Activated T-cell treated with anti-CD3 and anti-CD28 coated beads, Interleukin-2, amount 50 U/mL, for 24 hours (primary cell): ENCODE results near the gene HSPA12B.

Source experiments
- DNase-seq: peaks from one replicate; pipeline ENCODE4 v3.0.0-alpha.2; 2020
- H3K27ac Mint-ChIP-seq: 2 replicates; pipeline ENCODE4 v1.8.0; 2020; ENCODE audit warnings: mild to moderate bottlenecking, mixed read lengths
- H3K27me3 Mint-ChIP-seq: 2 replicates; pipeline ENCODE4 v1.8.0; 2020; ENCODE audit warnings: mixed read lengths
- H3K36me3 Mint-ChIP-seq: 2 replicates; pipeline ENCODE4 v1.8.0; 2020; ENCODE audit warnings: low read depth, mixed read lengths
- H3K4me1 Mint-ChIP-seq: 2 replicates; pipeline ENCODE4 v1.8.0; 2020; ENCODE audit warnings: low read depth, mixed read lengths
- H3K4me3 Mint-ChIP-seq: 2 replicates; pipeline ENCODE4 v1.8.0; 2020; ENCODE audit warnings: mild to moderate bottlenecking, moderate library complexity, mixed read lengths
- H3K9me3 Mint-ChIP-seq: 2 replicates; pipeline ENCODE4 v1.8.0; 2020; ENCODE audit warnings: mixed read lengths

The HSPA12B gene

DNA sequence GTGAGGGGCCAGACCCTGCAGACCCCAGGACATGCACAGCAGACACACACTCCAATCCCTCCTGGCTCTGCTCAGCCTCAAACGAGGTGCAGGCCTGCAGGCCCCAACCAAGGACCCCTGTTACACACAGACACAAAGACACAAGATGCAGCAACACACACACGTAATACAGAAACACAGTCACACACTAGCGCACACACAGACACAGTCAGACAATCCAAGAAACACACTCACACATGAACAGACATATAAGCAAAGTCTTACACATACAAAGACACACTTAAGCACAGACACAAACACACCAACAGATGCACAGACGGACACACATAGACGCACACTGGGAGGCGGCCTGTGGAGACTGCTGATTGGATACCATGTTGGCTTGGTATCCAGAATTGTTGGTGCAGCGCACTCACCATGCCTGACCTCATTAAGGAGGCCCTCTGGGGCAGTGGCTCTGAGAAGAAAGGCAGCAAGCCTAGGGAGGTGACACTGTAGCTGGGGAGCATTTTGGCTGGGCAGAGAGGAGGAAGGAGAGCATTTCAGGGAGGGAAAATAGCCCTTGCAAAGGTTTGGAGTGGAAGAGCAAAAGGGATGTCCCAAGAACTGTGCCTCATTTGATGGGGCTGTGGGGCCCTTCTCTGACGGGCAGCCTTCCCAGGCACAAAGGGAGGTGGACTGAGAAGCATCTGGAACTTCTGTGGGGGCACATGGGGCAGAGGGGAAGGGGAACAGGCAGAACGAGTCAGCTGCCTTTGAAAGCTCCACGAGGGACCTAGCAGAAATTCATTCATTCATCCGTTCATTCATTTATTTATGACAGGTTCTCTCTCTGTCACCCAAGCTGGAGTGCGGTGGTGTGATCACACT is 1.4 kb upstream of the HSPA12B start:
- no peaks in the 10 kb centered on the region for H3K9me3 Mint-ChIP-seq
- H3K27ac Mint-ChIP-seq = no peak overlapping the region
- peaks cover 59% of the 10 kb centered on the region for H3K27me3 Mint-ChIP-seq
- no peak overlapping the region for H3K4me3 Mint-ChIP-seq
- no peaks in the 10 kb centered on the region for H3K4me1 Mint-ChIP-seq
- no peaks in the 10 kb centered on the region for H3K36me3 Mint-ChIP-seq
- DNase-seq = no peak

DNA sequence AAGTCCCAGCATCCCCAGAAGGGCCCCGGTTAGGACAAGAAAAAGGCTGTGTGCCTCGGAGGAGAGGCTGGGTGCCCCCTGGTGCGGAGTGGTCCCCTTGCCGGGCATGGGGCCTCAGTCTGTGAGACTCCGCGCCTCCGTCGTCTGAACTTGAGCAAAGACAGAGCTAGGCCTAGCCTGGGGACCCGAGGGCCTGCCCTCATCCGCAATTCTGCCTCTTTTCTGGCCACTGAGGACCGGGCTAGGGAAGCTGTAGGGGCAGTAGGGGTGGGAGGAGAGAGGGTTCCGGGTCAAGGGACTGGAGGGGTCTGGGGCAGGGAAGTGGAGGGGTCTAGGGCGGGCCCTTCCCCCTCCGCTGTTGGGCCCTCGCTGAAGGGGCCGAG is 550 bp upstream of the HSPA12B start:
- peaks cover 57% of the 10 kb centered on the region for H3K27me3 Mint-ChIP-seq
- H3K4me1 Mint-ChIP-seq = no peaks in the 10 kb centered on the region
- no peak for DNase-seq
- H3K27ac Mint-ChIP-seq = no peak overlapping the region
- H3K9me3 Mint-ChIP-seq = no peaks in the 10 kb centered on the region
- H3K36me3 Mint-ChIP-seq = no peaks in the 10 kb centered on the region
- no peak overlapping the region for H3K4me3 Mint-ChIP-seq

DNA sequence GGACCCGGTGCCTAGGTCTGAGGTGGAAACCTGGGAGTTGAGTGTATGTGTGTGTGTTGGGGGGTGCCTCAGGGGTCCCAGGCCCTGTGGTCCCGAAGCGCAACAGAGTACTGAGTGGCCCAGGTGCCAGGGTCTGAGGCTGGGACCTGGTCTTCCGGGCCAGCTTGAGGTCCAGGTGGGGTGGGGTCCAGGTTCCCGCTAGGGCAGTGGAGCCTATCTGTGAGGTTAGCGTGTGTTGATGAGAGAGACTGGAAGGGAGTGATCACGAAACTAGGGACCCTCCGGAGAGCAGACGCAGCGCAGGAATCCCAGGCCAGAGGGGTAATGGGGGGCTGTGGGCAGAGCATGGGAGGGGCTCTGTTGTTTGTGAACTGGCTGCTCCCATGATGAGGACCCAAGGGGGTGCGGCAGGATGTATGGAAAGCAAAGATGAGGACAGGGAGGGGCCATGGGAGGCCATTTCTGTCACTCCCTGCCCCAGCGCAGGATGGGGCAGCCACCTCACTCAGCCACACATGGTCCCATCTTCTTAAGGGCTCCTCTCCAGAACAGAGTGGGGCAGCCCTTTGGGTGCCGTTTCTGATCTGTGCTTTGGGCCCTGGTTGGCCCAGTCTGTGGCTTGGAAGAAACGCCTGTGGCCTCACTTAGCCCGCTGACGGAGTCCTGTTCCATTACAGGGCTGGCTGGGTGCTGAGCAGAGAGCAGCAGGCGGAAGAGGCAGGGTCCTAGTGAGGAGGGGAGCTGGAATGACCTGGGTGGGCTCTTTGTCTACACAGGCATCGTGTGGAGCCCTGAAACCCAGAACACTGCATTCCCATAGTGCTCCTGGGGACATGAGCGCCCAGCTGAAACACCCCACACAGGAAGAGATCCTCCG is 872 bp downstream of the HSPA12B start:
- no peak overlapping the region for H3K4me3 Mint-ChIP-seq

DNA sequence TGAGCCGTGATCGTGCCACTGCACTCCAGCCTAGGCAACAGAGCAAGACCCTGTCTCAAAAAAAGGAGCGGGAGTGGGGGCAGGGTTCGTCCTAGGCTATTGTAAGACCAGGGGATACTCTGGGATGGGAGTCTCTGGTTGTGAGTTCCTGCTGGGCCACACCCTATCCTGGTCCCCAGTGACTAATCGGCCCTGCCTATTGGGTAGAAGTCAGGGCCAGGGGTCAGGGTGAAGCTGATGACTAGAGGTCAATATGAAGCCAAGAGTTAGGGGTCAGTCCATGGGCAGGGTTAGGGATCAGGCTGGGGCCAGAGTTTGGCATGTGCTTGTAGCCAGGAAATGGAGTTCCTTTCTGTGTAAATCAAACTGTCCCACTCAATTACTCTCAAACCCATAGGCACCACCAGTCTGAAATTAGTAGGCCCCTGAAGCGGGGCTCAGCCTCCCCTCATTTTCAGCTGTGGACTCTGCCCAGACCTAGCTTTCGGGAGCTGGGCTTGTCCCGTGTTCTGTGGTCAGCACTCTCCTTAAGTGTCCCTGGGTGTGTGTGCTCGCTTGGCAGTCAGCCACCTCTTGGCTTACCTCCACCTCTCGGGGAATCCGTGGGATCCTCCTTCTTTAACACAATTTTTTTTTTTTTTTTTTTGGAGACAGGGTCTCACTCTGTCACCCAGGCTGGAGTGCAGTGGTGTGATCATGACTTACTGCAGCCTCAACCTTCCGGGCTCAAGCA is 1.8 kb downstream of the HSPA12B start:
- no peaks in the 10 kb centered on the region for H3K4me1 Mint-ChIP-seq
- H3K27me3 Mint-ChIP-seq = peaks cover 38% of the 10 kb centered on the region
- H3K36me3 Mint-ChIP-seq = no peaks in the 10 kb centered on the region
- no peak overlapping the region for H3K4me3 Mint-ChIP-seq
- H3K9me3 Mint-ChIP-seq = no peaks in the 10 kb centered on the region
- no peak overlapping the region for H3K27ac Mint-ChIP-seq
- no peak for DNase-seq

More for the DNA sequence above, 872 bp downstream of the HSPA12B start:
- Mint-ChIP-seq H3K27me3 (peaks cover 42% of the 10 kb centered on the region), H3K9me3 (no peaks in the 10 kb centered on the region), H3K27ac (no peak overlapping the region), H3K4me1 (no peaks in the 10 kb centered on the region), H3K36me3 (no peaks in the 10 kb centered on the region)
- DNase-seq = no peak

DNA sequence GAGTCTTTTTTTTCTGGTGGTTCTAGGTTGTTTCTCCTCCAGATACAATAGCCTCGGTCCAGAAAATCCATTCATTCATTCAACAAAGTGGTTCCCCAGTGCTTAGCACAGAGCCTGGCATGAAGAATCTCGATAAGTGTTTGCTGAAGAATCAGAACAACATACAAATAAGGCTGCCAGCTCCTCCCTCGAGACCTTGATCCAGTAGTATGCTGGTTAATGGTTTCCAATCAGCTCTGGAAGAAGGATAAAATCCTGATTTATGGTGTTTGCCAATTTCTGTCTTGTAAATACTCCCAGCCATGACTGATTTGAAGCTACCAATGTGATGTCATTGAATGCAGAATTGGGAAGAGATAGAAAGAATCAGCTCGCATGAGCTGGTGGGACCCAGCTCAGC is 3.3 kb downstream of the HSPA12B start:
- Mint-ChIP-seq H3K36me3 (no peaks in the 10 kb centered on the region), H3K27ac (no peak overlapping the region), H3K9me3 (no peaks in the 10 kb centered on the region), H3K4me1 (no peaks in the 10 kb centered on the region), H3K4me3 (no peak overlapping the region), H3K27me3 (peaks cover 26% of the 10 kb centered on the region)
- no peak for DNase-seq

DNA sequence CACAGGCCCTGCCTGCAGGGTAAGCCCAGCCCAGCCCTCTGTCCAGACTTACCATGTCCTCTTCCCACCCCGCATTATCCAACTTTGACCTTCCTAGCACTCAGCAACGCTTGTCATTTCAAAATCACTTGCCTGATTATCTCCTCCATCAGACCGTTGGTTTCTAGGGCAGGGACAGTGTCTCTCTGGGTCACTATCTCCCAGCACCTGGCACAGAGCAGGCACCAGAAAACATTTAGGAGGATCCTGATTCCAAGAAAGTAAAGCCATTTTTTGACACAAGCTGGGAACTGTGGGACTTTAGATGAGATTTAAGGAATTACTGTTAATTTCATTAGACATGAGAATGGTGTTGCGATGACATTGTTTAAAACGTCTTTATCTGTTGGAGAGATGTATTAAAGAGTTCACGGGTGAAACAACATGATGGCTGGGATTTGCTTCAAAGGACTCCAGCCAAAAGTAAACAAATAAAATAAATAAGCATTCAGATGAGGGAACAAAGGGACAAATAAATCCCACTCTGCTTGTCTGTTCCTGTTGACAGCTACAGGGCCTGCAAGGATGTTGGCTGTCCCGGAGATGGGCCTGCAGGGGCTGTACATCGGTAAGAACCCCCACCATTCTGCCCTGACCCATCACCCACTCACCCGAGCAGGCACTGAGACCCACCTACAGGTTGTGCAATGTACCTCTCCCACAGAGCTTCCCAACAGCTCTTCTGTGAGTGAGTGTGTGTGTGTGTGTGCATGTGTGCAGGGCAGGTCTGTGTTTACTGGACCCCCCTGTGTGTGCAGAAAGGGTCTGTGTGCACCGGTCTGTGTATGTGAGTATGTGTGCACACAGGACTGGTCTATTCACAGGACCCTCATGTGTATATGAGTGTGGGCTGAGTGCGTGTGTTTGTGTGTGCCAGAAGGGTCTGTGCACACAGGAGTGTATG is 5.9 kb downstream of the HSPA12B start:
- H3K27me3 Mint-ChIP-seq = peaks cover 5% of the 10 kb centered on the region
- H3K36me3 Mint-ChIP-seq = no peaks in the 10 kb centered on the region
- H3K9me3 Mint-ChIP-seq = no peaks in the 10 kb centered on the region
- DNase-seq = no peak
- H3K27ac Mint-ChIP-seq = no peak overlapping the region
- H3K4me1 Mint-ChIP-seq = no peaks in the 10 kb centered on the region
- no peak overlapping the region for H3K4me3 Mint-ChIP-seq

DNA sequence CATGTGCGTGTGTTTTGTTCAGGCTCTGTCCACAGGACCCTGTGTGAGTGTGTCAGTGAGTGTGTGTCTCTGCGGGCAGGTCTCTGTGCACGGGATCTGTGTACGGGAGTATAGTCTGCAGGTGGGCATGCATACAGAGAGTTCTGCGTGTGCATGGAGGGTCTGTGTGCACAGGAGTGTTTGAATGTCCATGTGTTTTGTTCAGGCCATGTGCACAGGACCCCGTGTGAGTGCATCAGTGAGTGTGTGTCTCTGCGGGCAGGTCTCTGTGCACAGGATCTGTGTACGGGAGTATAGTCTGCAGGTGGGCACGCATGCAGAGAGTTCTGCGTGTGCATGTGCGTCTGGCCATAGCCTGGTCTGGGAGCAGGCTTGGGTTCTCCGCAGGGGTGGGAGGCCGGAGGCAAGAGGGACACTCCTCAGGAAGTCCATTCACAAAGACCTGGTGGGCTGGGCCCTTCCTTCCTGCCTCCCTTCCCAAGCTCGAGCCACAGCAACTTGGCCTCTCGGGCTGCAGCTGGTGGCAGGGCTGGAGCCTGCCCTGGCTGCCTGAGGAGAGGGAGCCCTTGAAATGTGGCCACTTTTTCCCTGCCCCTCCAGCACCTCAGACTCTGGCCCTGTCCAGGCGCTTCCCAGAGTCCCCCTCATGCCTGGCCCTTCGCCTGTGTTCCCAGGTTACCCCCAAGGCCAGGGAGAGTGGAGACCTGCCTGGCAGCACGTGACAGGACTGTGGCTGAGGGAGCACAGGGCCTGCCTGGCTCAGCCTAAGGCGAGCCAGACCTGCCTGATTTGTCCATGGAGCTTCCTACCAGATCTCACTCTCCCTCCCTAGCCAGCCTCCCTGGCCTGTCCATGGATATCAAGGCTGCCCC is 6.8 kb downstream of the HSPA12B start:
- H3K4me3 Mint-ChIP-seq = no peak overlapping the region
- no peak for DNase-seq
- H3K4me1 Mint-ChIP-seq = peaks cover 2% of the 10 kb centered on the region
- H3K27ac Mint-ChIP-seq = no peak overlapping the region
- no peaks in the 10 kb centered on the region for H3K9me3 Mint-ChIP-seq
- peaks cover 2% of the 10 kb centered on the region for H3K27me3 Mint-ChIP-seq
- no peaks in the 10 kb centered on the region for H3K36me3 Mint-ChIP-seq

DNA sequence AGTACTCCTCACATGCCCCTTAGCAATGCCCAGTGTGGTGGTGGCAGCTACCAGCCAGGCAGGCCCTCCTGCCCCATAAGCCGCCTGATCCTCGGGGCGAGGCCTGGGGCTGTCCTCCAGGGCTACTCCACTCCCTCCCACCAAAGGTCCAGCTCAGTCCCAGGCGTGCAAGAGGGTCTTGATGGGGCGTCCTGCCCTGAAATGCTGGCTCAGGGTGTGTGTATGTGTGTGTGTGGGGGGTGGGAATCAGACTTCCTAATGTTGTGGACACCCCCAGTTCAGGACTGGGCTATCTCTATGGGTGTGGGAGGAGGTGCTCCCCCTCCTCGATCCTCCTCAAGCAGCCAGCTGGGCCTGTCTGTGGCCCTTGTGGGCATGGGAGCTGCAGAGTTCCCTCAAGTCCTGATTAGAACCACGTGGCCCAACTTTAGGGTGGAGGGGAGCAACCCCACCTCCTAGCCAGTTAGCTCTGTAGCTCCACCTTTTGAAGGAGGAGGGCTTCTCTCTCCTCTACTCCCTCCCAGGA is 7.5 kb downstream of the HSPA12B start:
- peaks cover 8% of the 10 kb centered on the region for H3K27me3 Mint-ChIP-seq
- peaks cover 6% of the 10 kb centered on the region for H3K4me1 Mint-ChIP-seq

DNA sequence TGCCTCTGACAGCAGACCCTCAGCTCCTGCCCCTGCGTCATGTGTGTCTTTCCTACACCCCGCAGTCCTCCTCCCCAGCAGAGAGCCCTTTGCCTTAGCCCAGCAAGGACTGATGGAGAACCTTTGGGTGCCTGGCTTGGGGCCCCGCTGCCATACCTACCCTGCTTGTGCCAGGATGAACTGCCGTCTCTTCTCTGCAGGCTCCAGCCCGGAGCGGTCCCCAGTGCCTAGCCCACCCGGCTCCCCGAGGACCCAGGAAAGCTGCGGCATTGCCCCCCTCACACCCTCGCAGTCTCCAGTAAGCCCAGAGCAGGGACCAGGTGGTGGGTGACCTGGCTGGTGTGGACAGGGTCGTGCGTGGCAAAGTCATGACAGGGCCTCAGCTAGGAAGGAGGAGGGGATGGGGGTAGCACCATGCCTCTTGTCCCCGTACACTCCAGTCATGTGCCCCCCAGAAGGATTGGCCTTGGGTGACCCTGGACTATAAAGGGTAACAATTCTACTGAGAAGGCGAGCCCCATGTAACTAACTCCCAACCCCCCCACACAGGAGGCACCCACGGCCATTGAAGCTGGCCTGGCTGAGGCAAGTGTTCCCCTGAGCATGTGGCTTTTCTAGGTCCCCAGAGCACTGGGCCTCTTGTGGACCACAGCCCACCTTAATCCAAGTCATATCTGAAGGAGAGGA is 8.3 kb downstream of the HSPA12B start:
- H3K27me3 Mint-ChIP-seq = peaks cover 11% of the 10 kb centered on the region
- DNase-seq = no peak
- H3K27ac Mint-ChIP-seq = no peak overlapping the region
- H3K36me3 Mint-ChIP-seq = no peaks in the 10 kb centered on the region
- H3K4me1 Mint-ChIP-seq = peaks cover 10% of the 10 kb centered on the region
- no peaks in the 10 kb centered on the region for H3K9me3 Mint-ChIP-seq
- H3K4me3 Mint-ChIP-seq = no peak overlapping the region

More for the DNA sequence above, 7.5 kb downstream of the HSPA12B start:
- H3K4me3 Mint-ChIP-seq = no peak overlapping the region
- no peaks in the 10 kb centered on the region for H3K9me3 Mint-ChIP-seq
- no peaks in the 10 kb centered on the region for H3K36me3 Mint-ChIP-seq
- H3K27ac Mint-ChIP-seq = no peak overlapping the region
- no peak for DNase-seq

DNA sequence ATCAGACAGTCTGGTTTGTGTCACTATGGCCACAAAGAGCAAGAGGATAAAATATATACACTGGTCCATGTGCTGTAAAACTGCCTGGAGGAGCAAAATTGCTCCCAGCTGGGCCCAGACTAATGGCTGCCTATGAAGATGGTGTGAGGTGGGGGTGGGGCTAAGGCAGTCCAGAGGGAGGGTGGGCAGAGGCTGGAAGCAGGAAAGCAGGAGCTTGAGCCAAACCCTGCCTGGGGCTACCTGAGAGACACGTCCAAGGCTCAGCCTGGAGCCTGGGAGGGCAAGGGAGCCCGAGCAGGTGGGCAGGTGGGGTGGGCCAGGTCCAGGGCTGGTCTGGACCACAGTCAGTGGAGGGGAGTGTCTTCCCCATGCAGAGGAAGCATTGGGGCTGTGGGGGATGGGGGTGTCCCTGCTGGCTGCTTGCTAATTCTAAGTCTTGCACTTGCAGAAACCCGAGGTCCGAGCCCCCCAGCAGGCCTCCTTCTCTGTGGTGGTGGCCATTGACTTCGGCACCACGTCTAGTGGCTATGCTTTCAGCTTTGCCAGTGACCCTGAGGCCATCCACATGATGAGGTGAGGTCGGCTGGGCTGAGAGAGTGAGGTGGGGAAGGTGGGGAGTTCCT is 9.5 kb downstream of the HSPA12B start:
- Mint-ChIP-seq H3K27me3 (peaks cover 18% of the 10 kb centered on the region), H3K9me3 (no peaks in the 10 kb centered on the region), H3K27ac (no peak overlapping the region), H3K4me3 (no peak overlapping the region), H3K4me1 (peaks cover 10% of the 10 kb centered on the region), H3K36me3 (no peaks in the 10 kb centered on the region)
- DNase-seq = no peak

DNA sequence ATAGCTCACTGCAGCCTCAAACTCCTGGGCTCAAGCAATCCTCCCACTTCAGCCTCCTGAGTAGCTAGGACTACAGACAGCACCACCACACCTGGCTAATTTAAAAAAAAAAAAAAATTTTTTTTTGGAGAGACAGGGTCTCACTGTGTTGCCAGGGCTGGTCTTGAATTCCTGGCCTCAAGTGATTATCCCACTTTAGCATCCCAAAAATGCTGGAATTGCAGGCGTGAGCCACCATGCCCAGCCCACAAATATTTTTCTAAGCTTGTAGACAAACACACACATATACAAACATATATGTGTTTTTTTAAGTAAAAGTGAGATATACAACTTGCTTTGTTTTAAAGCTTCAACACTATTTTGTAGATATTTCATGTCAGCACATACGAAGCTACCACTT is 10.8 kb downstream of the HSPA12B start:
- peaks cover 10% of the 10 kb centered on the region for H3K4me1 Mint-ChIP-seq
- no peak overlapping the region for H3K27ac Mint-ChIP-seq

DNA sequence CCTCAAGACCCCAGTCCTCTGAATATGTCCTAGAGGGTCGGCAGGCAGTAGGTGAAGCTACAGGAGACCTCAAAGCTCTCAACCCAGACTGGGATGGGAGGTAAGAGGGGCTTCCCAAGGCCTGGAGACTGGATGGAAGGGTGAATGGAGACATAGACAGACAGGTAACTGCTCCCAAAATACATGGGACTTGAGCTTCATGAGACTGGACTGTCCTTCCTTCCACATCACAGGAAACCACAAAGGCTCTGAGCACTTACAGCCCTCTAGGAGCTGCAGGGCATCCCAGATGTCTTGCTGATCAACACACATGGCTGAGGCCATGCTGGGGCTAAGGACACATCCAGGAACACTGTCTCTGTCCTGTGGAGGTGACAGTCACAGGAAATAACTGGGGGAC is 11.6 kb downstream of the HSPA12B start:
- H3K27ac Mint-ChIP-seq = no peak overlapping the region
- H3K9me3 Mint-ChIP-seq = no peaks in the 10 kb centered on the region
- H3K4me3 Mint-ChIP-seq = no peak overlapping the region
- peaks cover 18% of the 10 kb centered on the region for H3K27me3 Mint-ChIP-seq
- H3K4me1 Mint-ChIP-seq = peaks cover 10% of the 10 kb centered on the region
- no peaks in the 10 kb centered on the region for H3K36me3 Mint-ChIP-seq
- no peak for DNase-seq

More for the DNA sequence above, 10.8 kb downstream of the HSPA12B start:
- H3K36me3 Mint-ChIP-seq = no peaks in the 10 kb centered on the region
- H3K27me3 Mint-ChIP-seq = peaks cover 18% of the 10 kb centered on the region
- no peak for DNase-seq
- H3K9me3 Mint-ChIP-seq = no peaks in the 10 kb centered on the region
- H3K4me3 Mint-ChIP-seq = no peak overlapping the region
